Measurements from ENCODE around the gene GFAP.

Gene GFAP

GRCh38 chr17:44905006-44906000 is 10.0 kb downstream of the GFAP start:
- no peak for TF ChIP-seq CTCF (IDR thresholded peaks at IDR 0.05; ENCODE audit: insufficient read depth, low read depth, low read length, missing control alignments)
- DNase-seq (ENCODE audit: low read depth): no peak
- no peak overlapping the region for H3K4me3 ChIP-seq (ENCODE audit: low read length)

DNA sequence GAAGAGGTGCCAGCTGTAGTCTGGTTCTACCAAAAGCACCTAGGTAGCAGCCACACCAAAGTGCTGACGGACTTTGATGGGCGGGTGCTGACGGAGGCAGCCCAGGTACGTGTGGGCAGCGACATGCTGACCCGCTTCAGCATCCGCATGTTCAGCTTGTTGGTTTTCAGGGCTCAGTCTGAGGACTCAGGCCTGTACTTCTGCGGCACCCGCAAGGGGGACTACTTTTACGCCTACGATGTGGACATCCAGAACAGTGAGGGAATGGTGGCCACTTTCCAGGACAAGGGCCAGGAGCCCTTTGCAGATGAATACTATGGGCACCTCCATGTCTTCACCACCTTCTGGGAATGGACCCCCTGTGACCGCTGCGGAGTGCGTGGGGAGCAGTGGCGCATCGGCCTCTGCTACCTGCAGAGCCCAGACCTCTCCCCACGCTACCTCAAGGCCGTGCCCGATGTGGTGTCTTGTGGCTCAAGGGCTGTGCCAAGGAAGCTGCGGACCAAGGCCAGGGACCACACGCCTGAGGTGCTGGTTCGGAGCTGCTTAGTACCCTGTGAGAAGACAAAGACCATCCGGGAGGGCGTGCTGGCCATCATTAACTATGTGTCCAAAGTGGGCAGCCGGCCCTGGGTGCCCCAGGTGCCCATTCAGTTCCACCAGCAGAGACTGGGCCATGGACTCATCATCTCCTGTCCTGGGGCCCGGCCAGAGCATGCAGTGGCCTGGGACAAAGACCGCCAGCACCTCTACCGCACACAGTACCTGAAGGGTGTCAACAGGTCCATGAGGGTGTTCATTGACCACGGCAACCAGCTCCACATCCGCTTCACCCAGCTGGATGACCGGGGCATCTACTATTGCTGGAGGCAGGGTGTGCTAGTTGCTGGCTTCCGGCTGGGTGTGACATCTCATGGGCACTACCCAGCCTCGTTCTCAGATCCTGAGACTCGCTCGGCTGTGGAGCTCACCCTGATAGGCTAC is 11.0 kb downstream of the GFAP start:
- no peak for TF ChIP-seq CTCF (IDR thresholded peaks at IDR 0.05; ENCODE audit: insufficient read depth, low read depth, low read length, missing control alignments)
- H3K4me3 ChIP-seq (ENCODE audit: low read length): no peak overlapping the region
- DNase-seq (ENCODE audit: low read depth): no peak

DNA sequence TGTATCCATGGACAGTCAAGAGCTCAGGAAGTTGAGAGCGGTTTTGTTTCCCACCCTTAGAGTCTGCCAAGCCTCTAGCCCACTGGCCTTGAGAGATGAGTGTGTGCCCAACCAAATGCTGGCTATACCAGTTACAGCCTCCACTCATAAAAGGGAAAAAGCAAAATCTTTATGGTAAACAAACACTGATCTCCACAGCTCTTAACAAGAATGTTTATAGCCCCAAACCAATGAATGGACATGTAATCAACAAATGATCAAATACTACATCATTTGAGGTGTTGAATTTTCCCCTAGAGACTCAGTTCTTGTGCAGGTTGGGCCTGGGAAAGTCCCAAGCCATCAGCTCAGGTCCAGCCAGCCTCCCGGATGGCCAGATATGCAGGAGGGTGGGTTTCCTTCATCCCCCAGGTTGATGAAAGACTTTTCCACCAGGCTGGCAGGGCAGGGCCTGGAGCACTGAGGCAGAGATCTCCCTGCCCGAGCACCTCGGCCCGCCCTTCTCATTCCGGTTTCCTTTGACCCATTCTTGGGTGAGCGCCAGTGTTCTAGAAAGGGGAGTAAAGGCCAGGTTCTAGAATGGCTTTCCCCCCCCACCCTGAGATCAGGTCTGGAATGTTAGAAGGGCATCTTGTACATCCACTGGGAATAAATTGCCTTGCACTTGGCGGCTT is 12.2 kb downstream of the GFAP start:
- H3K4me3 ChIP-seq (ENCODE audit: low read length): no peak overlapping the region
- no peak for TF ChIP-seq CTCF (IDR thresholded peaks at IDR 0.05; ENCODE audit: insufficient read depth, low read depth, low read length, missing control alignments)
- DNase-seq (ENCODE audit: low read depth): no peak

GRCh38 chr17:44902135-44902760 is 13.1 kb downstream of the GFAP start:
- no peak for DNase-seq (ENCODE audit: low read depth)
- no peak for TF ChIP-seq CTCF (IDR thresholded peaks at IDR 0.05; ENCODE audit: insufficient read depth, low read depth, low read length, missing control alignments)
- H3K4me3 ChIP-seq (ENCODE audit: low read length): no peak overlapping the region

GRCh38 chr17:44901411-44901921 is 13.8 kb downstream of the GFAP start:
- H3K4me3 ChIP-seq (ENCODE audit: low read length): no peak overlapping the region
- peak; percentile 7 for TF ChIP-seq CTCF (IDR thresholded peaks at IDR 0.05; ENCODE audit: insufficient read depth, low read depth, low read length, missing control alignments)
- peak; percentile 61 for DNase-seq (ENCODE audit: low read depth)

DNA sequence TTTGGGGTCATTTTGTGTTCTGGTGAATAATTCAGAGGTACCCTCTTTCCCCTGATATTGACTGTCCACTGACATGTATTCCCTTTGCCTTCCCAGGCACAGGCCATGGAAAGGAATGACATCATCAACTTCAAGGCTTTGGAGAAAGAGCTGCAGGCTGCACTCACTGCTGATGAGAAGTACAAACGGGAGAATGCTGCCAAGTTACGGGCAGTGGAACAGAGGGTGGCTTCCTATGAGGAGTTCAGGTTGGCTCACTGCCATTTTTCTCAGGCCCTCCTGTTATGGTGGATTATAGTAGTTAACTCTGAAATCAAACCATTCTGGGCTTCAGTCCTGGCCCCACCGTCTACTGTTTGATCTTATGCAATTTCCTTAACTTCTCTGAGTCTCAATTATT is 14.4 kb downstream of the GFAP start:
- peak; percentile 74 for DNase-seq (ENCODE audit: low read depth)
- TF ChIP-seq CTCF (IDR thresholded peaks at IDR 0.05; ENCODE audit: insufficient read depth, low read depth, low read length, missing control alignments): no peak
- H3K4me3 ChIP-seq (ENCODE audit: low read length): no peak overlapping the region

Measured in epithelial cell of esophagus (primary cell).